C4-2B (cell line): ENCODE results near the gene FAM156A.
"Not testable (repeated sequence)": the region's sequence is repeated elsewhere in the genome, so short reads cannot be mapped to it uniquely, and the experiment has no call there.

ENCODE experiments used
- ZFX ChIP-seq: fragments of 450-650 bp; IDR thresholded peaks from 2 replicates; pipeline ENCODE4 v1.6.1; 2017
- TF ChIP-seq, protein P1 (sequence below): fragments of 450-650 bp; conservative IDR thresholded peaks from 2 replicates; pipeline ENCODE4 v1.5.1; 2017; ENCODE audit warnings: mild to moderate bottlenecking

DNA sequence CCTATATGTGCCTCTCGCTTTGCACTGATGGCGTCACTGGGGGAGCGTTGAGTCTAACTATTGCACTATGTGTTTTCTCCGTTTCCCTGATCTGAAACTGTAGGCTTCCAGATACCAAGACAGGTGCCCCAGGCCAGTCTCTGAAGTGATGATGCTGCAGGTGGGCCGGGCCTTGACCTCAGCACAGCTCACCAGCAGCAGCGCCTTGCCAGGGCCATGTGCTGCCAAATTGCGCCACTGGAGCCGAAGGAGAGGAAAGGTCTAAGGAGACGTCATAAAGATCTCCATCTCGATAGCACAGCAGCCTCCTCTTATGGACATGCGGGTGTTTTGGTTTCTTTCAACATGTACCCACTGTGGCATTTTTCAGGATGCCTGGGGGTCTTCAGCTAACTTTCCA lies 17.3 kb upstream of the FAM156A start:
- TF ChIP-seq, protein P1, sequence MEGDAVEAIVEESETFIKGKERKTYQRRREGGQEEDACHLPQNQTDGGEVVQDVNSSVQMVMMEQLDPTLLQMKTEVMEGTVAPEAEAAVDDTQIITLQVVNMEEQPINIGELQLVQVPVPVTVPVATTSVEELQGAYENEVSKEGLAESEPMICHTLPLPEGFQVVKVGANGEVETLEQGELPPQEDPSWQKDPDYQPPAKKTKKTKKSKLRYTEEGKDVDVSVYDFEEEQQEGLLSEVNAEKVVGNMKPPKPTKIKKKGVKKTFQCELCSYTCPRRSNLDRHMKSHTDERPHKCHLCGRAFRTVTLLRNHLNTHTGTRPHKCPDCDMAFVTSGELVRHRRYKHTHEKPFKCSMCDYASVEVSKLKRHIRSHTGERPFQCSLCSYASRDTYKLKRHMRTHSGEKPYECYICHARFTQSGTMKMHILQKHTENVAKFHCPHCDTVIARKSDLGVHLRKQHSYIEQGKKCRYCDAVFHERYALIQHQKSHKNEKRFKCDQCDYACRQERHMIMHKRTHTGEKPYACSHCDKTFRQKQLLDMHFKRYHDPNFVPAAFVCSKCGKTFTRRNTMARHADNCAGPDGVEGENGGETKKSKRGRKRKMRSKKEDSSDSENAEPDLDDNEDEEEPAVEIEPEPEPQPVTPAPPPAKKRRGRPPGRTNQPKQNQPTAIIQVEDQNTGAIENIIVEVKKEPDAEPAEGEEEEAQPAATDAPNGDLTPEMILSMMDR = not testable (repeated sequence)
- TF ChIP-seq ZFX = not testable (repeated sequence)
